ENCODE measurements around the gene CCDC184.

DNA sequence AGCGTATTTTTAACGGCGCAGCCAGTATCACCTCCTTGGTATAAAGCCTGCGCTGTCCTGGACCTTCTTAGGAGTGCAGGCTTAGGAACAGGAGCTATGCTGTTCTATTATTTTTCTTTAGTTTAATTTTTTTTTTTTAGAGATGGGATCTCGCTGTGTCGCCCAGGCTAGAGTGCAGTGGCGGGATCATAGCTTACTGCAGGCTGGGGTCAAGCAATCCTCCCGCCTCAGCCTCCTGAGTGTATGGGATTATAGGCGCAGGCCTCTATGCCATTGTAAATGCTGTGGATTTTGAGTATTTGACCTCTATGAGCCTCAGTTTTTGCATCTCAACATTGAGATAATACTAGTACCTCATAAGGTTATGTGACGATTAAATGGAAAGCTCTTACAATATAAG lies 15.5 kb downstream of the CCDC184 start:
- TF ChIP-seq, protein P1, sequence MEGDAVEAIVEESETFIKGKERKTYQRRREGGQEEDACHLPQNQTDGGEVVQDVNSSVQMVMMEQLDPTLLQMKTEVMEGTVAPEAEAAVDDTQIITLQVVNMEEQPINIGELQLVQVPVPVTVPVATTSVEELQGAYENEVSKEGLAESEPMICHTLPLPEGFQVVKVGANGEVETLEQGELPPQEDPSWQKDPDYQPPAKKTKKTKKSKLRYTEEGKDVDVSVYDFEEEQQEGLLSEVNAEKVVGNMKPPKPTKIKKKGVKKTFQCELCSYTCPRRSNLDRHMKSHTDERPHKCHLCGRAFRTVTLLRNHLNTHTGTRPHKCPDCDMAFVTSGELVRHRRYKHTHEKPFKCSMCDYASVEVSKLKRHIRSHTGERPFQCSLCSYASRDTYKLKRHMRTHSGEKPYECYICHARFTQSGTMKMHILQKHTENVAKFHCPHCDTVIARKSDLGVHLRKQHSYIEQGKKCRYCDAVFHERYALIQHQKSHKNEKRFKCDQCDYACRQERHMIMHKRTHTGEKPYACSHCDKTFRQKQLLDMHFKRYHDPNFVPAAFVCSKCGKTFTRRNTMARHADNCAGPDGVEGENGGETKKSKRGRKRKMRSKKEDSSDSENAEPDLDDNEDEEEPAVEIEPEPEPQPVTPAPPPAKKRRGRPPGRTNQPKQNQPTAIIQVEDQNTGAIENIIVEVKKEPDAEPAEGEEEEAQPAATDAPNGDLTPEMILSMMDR (IDR thresholded peaks at IDR 0.05): no peak
- TF ChIP-seq KDM1A (IDR thresholded peaks at IDR 0.05; ENCODE audit: low read depth) (no peak), POLR2A (IDR thresholded peaks at IDR 0.05; ENCODE audit: low read length) (no peak), RAD21 (conservative IDR thresholded peaks at IDR 0.05 in 1 of 2, IDR thresholded peaks at IDR 0.05 in 1 of 2) (no peak), HOXB13 (CRISPR knock-in tag; IDR thresholded peaks at IDR 0.05; ENCODE audit: low read depth) (no peak), NR3C1 (IDR thresholded peaks at IDR 0.05) (no peak), FOSL2 (IDR thresholded peaks at IDR 0.05) (no peak), FOSL2 (CRISPR knock-in tag; IDR thresholded peaks at IDR 0.05) (no peak), GATA3 (IDR thresholded peaks at IDR 0.05; ENCODE audit: borderline replicate concordance) (no peak), MAX (IDR thresholded peaks at IDR 0.05) (no peak), EP300 (IDR thresholded peaks at IDR 0.05) (no peak), CHD4 (IDR thresholded peaks at IDR 0.05; ENCODE audit: borderline replicate concordance) (no peak), FOSB (CRISPR knock-in tag; IDR thresholded peaks at IDR 0.05) (no peak), TP53 (CRISPR knock-in tag; IDR thresholded peaks at IDR 0.05) (no peak)
